Stimulated activated CD4-positive, alpha-beta T cell treated with anti-CD3 and anti-CD28 coated beads, Interleukin-2, amount 100 ng/mL, for 24 hours (primary cell): ENCODE results near the gene PLCG2.
"Not testable (repeated sequence)": the region's sequence is repeated elsewhere in the genome, so short reads cannot be mapped to it uniquely, and the experiment has no call there.

Experiments used
- DNase-seq, 2 donors: peaks; one replicate each; pipeline ENCODE4 v3.0.0-alpha.2; 2020

Gene PLCG2

GRCh38 chr16:81942007-81942601 is 163.0 kb downstream of the PLCG2 start:
- no peak for DNase-seq

DNA sequence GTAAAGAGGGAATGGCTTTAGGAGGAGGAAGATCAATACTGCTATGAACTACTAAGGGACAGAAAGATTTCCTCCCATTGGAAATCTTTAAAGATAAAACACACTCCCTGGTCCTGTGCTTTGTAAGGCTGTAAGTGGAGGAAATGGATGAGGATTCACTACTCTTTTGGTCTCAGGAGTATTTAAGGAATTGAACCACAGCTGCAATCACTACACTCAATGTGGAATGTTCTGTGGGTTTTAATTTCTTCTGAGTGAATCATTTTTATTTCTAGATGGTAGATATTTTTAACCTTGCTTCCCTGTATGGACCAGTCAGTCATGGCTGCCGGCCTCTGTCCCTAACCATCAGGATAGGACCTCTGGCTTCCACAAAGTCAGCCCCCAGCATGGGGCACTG is 166.6 kb downstream of the PLCG2 start:
- DNase-seq: no peak

- DNase-seq: no peak
Observed at GRCh38 chr16:81946206-81946605, 167.1 kb downstream of the PLCG2 start.

DNA sequence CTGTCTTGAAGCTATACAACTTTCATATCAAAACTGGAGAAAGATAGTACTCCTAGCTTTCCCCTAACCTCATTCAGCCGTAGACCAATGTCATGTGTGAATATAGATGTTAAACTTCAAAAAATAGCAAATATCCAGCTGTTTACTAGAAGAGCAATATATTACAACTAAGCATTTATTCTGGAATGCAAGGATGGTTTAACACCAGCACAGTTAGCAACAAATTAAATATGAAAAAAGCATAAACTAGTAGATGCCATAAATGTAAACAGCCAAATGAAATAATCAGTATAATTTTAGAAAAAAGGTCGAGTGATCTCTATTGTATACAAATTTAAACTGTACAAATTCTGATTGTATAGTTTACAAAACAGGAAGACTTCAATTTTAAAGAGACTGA is 172.5 kb downstream of the PLCG2 start:
- no peak for DNase-seq

- DNase-seq: no peak
Observed at GRCh38 chr16:81956213-81956948, 177.3 kb downstream of the PLCG2 start.

GRCh38 chr16:81964808-81965207 is 185.7 kb downstream of the PLCG2 start:
- no peak for DNase-seq

DNA sequence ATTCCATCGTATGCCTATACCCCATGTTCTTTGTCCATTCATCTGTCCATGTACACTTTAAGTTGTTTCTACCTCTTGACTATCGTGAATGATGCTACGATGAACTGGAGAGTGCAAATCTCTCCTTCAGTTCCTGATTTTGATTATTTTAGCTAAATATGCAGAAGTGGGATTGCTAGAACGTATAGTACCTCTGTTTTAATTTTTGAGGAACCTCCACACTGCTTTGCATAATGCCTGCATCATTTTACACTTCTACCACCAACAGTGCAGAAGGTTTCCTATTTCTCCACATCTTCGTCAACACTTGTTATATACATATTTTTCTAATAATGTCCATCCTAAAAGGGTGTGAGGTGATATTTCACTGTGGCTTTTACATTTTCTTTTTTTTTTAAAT is 188.3 kb downstream of the PLCG2 start:
- DNase-seq: no peak

DNA sequence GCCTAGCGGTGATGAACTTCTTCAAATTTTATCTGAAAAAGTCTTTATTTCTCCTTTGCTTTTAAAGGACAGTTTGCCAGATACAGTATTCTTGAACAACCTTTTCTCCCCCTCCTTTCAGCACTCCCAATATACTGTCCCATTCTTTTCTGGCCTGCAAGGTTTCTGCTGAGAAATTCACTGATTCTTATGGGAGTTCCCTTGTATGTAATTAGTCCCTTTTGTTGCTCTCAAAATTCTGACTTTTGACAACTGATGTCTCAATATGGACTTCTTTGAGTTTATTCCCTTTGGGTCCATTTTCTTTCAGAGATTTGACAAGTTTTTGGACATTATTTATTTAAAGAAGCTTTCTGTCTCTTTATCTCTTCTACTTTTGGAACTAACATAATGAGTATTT is 192.8 kb downstream of the PLCG2 start:
- DNase-seq: no peak

DNA sequence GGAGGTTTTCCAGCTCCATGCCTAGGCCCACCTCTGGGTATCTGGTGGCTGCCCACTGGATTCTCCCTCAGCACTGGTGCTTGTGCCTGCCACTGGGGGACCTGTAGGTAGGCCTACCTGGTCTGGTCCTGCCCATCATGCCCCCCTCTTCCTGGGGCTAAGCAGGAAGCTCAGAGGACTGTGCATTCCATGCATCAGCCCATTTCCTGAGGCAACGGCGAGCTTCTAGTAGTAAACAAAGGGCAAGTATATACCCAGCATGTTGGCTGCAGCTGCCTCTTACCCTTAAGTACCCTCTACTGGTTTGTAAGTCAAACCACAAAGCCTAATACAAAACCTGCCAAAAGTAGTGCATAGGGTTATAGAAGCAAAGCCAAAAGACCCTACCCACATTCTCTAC is 194.6 kb downstream of the PLCG2 start:
- no peak for DNase-seq

- DNase-seq: no peak
Observed at GRCh38 chr16:81975637-81976036, 196.5 kb downstream of the PLCG2 start.

DNA sequence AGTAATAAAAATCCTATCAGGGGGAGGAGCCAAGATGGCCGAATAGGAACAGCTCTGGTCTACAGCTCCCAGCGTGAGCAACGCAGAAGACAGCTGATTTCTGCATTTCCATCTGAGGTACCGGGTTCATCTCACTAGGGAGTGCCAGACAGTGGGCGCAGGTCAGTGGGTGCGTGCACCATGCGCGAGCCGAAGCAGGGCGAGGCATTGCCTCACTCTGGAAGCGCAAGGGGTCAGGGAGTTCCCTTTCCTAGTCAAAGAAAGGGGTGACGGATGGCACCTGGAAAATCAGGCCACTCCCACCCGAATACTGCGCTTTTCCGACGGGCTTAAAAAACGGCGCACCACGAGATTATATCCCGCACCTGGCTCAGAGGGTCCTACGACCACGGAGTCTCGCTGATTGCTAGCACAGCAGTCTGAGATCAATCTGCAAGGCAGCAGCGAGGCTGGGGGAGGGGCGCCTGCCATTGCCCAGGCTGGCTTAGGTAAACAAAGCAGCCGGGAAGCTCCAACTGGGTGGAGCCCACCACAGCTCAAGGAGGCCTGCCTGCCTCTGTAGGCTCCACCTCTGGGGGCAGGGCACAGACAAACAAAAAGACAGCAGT is 198.3 kb downstream of the PLCG2 start:
- DNase-seq: not testable (repeated sequence)

DNA sequence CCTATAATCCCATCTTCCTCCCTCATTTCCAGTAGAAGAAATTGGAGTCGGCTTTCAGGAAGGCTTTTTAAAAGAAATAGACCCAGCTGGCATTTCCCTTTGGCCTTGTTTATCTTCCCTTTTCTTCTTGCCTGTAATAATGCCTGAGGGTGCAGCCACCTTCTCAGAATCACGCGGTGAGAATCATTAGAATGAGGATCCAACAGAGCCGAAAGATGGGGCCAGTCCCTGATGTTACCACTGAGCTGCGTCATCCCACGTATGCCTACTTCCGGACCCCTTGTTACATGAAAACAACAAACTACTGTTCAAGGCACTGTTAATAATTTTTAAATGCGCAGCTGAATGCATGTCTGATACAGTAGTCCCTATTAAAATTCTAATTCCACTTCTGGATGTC is 208.0 kb downstream of the PLCG2 start:
- no peak for DNase-seq

DNA sequence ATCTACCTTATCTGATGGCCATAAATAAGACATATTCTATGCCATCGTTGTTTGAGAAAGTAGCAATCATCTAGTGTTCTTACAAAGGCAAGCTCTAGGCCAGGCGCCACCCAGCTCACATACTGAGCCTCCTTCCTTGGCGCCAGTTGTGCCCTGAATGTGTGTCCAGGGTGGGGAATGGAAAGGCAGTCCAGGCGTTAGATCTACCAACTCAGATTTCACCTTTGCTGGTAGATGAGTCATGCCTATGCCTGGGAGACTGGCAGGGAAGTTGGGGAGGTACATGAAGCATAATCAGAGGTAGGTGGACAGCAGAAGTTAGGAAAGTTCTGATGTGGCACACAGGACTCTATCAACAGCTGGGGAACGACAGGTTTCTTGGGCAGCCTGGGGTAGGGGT is 208.6 kb downstream of the PLCG2 start:
- DNase-seq: no peak

- DNase-seq: no peak
Observed at GRCh38 chr16:81992859-81993258, 213.8 kb downstream of the PLCG2 start.

DNA sequence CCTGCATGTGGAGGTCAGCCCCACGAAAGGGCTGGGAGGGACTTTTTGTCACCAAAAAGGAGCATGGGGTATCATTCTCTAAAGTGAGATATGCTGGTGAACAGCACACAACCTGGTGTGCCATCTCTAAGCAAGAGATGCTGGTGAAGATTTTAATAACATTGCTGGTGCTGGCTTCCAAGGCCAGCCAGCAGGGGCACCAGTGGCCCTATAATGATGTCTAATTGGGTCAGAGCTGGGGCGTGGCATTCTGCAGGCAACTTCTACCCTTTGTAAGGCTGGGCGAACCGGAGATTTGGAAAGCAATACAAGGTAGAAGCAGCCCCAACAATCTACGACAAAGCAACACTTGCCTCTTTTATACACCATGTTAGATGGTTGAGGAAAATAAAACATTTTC is 215.4 kb downstream of the PLCG2 start:
- DNase-seq: peak in 1 of 2 donors; percentile 15

DNA sequence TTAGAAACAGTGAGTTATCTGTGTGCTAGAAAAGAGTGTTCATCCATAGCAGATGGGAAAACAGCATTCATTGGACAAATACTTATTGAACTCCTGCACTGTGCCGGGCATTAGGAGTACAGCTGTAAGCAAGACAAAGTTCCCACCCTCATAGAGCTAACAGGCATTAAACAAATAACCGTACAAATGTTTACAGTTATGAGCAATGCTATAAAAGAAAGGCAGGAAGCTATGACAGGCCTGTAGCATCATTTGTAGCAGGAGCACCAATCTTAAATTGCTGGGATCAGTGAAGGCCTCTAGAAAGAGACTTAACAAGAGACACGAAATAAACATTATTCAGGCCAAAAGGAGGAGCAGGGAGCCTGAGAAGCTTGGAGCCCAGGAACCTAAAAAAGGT is 216.6 kb downstream of the PLCG2 start:
- no peak for DNase-seq

GRCh38 chr16:81996664-81997509 is 217.8 kb downstream of the PLCG2 start:
- DNase-seq: no peak

- DNase-seq: no peak
Observed at GRCh38 chr16:81997738-81998137, 218.6 kb downstream of the PLCG2 start.

DNA sequence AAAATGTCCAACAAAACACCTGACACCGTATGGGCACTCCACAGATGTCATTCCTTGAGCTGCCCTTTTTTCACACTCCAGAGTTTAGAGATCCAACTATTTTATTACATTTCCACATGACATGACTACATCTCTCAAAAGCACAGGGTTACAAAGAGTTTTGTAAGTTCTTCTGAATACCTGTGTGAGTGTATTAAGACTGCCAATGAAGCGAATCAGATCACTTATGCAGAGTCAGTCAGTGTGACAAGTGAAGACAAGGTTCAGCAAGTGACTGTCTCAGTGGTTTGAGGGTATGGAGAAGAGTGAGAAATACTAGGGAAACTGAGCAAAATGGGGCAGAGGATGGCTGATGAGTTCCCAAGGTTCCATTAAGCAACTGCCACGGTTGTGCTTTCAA is 223.7 kb downstream of the PLCG2 start:
- no peak for DNase-seq

DNA sequence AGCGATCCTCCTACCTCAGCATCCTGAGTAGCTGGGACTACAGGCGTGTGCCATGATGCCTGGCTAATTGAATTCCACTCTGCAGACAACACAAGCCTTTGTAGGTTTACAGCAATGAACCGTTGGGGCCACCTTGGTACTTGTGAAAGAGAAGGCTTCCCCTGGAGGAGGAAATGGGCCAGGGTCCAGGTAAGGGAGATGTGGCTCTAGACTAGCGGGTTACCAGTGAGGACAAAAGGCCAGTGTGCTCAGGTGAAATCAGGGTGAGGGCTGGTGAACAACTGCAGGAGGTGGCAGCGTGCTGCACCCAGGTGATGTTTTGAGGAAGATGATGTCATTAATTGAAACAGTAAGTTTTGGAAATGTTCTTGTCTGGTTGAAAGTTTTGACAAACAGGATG is 225.5 kb downstream of the PLCG2 start:
- no peak for DNase-seq

GRCh38 chr16:82005027-82005830 is 226.1 kb downstream of the PLCG2 start:
- no peak for DNase-seq

DNA sequence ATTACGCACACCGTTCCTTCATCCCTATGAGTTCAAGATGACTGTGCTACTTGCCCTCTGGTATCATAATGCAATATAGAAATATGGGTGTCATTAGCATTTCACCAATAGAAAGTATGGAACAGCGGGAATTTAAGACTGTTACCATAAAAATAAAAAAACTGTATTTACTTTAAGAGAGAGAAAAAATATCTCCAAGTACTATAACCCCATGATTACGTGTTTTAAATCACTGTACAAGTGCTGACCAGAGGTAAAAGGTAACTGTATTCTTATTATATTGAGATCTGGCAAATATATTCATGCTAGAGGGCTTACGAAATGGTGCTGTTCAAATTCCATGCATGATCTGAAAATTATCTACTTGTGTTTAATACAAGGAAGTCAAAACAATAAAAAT is 226.9 kb downstream of the PLCG2 start:
- DNase-seq: no peak

GRCh38 chr16:82007189-82007588 is 228.1 kb downstream of the PLCG2 start:
- DNase-seq: no peak
